Superior temporal gyrus (tissue), 1 donor: ENCODE data around the gene GOLGA8F.
A peak's percentile ranks its signal among the peaks of the same experiment; 100 is the strongest.
"Not testable (repeated sequence)": the region's sequence is repeated elsewhere in the genome, so short reads cannot be mapped to it uniquely, and the experiment has no call there.

Experiments
- DNase-seq: peaks from one replicate; pipeline ENCODE4 v3.0.0-alpha.2; 2016; ENCODE audit errors: extremely low spot score

The GOLGA8F gene

GRCh38 chr15:28378364-28378763 lies at the start of gene GOLGA8F:
Gene GOLGA8F, plus strand, starts transcription at chr15:28378664. Its CDS starts 98 bp downstream, at chr15:28378762.
- not testable (repeated sequence) for DNase-seq

GRCh38 chr15:28357984-28358383 lies 20.5 kb upstream of the GOLGA8F start, which contains the start of gene GOLGA6L24:
Gene GOLGA6L24, minus strand, starts transcription at chr15:28358084. Its CDS starts 61 bp downstream, at chr15:28358023.
- not testable (repeated sequence) for DNase-seq

- DNase-seq, result not testable (repeated sequence)
Observed at GRCh38 chr15:28365502-28365901, 13.0 kb upstream of the GOLGA8F start.

GRCh38 chr15:28380053-28380452 lies 1.6 kb downstream of the GOLGA8F start:
- DNase-seq, result not testable (repeated sequence)

GRCh38 chr15:28396022-28396421 lies 17.6 kb downstream of the GOLGA8F start:
- not testable (repeated sequence) for DNase-seq

GRCh38 chr15:28402774-28403435 lies 24.4 kb downstream of the GOLGA8F start:
- not testable (repeated sequence) for DNase-seq

GRCh38 chr15:28420470-28420869 lies 42.0 kb downstream of the GOLGA8F start:
- DNase-seq, result peak; percentile 13

GRCh38 chr15:28435594-28435993 lies 57.1 kb downstream of the GOLGA8F start:
- DNase-seq, result not testable (repeated sequence)
